ENCODE measurements around the gene MAP3K7CL. TPM values are rescaled to one million over a fixed set of nuclear protein-coding genes. Genes with fewer than 3 reads are reported as not detected.

MAP3K7CL gene
- total and polyA plus RNA-seq, 4 donors: 1.4 to 3.5 (median 3.1) TPM

GRCh38 chr21:29182691-29183092, 52.2 kb downstream of the MAP3K7CL start:
- H3K9me3 ChIP-seq (ENCODE audit: control insufficient read depth in 4 of 4, low read length in 3 of 4): no peaks in the 10 kb centered on the region
- H3K4me1 ChIP-seq (ENCODE audit: control insufficient read depth in 4 of 4, insufficient read depth in 4 of 4, low read length in 3 of 4): peaks cover 13 to 69% (median 21%) of the 10 kb centered on the region in 4 donors
- no peaks in the 10 kb centered on the region for H3K36me3 ChIP-seq (ENCODE audit: control insufficient read depth in 4 of 4, insufficient read depth in 3 of 4, low read depth in 1 of 4, low read length in 3 of 4)
- DNase-seq (ENCODE audit: low spot score): no peak
- WGBS: 18% methylated on average over 4 of the region's 4 CpGs
- TF ChIP-seq YY1 (IDR thresholded peaks at IDR 0.05) (peak; percentile 13), HNF4G (IDR thresholded peaks at IDR 0.05) (no peak), RXRA (IDR thresholded peaks at IDR 0.05) (peak in 1 of 2 donors; percentile 15), HNF4A (conservative IDR thresholded peaks at IDR 0.05) (peak in 1 of 2 donors; percentile 23)
- peak overlapping the region; percentile 63 to 95 for H3K9ac ChIP-seq (ENCODE audit: low read depth in 1 of 2, low read length in 2 of 2)
- H3K4me3 ChIP-seq (ENCODE audit: low read depth in 1 of 3, low read length in 3 of 3): peak overlapping the region in 2 of 3 donors; percentile 31 to 37
- peak overlapping the region; percentile 91 to 98 for H3K27ac ChIP-seq (ENCODE audit: low read depth in 1 of 2, low read length in 2 of 2)
- H3K27me3 ChIP-seq (ENCODE audit: control insufficient read depth in 4 of 4, insufficient read depth in 4 of 4, low read length in 3 of 4): no peaks in the 10 kb centered on the region

GRCh38 chr21:29184037-29184436, 53.6 kb downstream of the MAP3K7CL start:
- H3K9me3 ChIP-seq (ENCODE audit: control insufficient read depth in 4 of 4, low read length in 3 of 4): no peaks in the 10 kb centered on the region
- no peaks in the 10 kb centered on the region for H3K27me3 ChIP-seq (ENCODE audit: control insufficient read depth in 4 of 4, insufficient read depth in 4 of 4, low read length in 3 of 4)
- WGBS: 15% methylated on average over 1 of the region's 1 CpG
- no peak for DNase-seq (ENCODE audit: low spot score)
- H3K4me1 ChIP-seq (ENCODE audit: control insufficient read depth in 4 of 4, insufficient read depth in 4 of 4, low read length in 3 of 4): peaks cover 9 to 69% (median 19%) of the 10 kb centered on the region in 4 donors
- peak overlapping the region in 1 of 2 donors; percentile 23 for H3K9ac ChIP-seq (ENCODE audit: low read depth in 1 of 2, low read length in 2 of 2)
- TF ChIP-seq RAD21 (IDR thresholded peaks at IDR 0.05) (peak in 1 of 2 donors; percentile 34), FOXA2 (IDR thresholded peaks at IDR 0.05) (no peak), GABPA (IDR thresholded peaks at IDR 0.05 in 1 of 2, conservative IDR thresholded peaks at IDR 0.05 in 1 of 2) (no peak), ZBTB33 (IDR thresholded peaks at IDR 0.05) (no peak), TAF1 (conservative IDR thresholded peaks at IDR 0.05) (no peak), SP1 (IDR thresholded peaks at IDR 0.05) (peak; percentile 79), HNF4G (IDR thresholded peaks at IDR 0.05) (no peak), NR2F2 (IDR thresholded peaks at IDR 0.05) (no peak), EGR1 (IDR thresholded peaks at IDR 0.05; ENCODE audit: low read depth in 2 of 2) (no peak), ATF3 (IDR thresholded peaks at IDR 0.05) (no peak), JUND (IDR thresholded peaks at IDR 0.05) (no peak), RXRA (IDR thresholded peaks at IDR 0.05) (peak; percentile 86 to 92), REST (IDR thresholded peaks at IDR 0.05) (peak; percentile 28), FOXA1 (IDR thresholded peaks at IDR 0.05) (no peak), HNF4A (conservative IDR thresholded peaks at IDR 0.05) (peak in 1 of 2 donors; percentile 32), CTCF (IDR thresholded peaks at IDR 0.05; ENCODE audit: low read depth, low read length, missing input control) (no peak), YY1 (IDR thresholded peaks at IDR 0.05) (peak; percentile 69), MAX (IDR thresholded peaks at IDR 0.05) (no peak)
- H3K4me3 ChIP-seq (ENCODE audit: low read depth in 1 of 3, low read length in 3 of 3): no peak overlapping the region
- H3K27ac ChIP-seq (ENCODE audit: low read depth in 1 of 2, low read length in 2 of 2): peak overlapping the region; percentile 91 to 98
- no peaks in the 10 kb centered on the region for H3K36me3 ChIP-seq (ENCODE audit: control insufficient read depth in 4 of 4, insufficient read depth in 3 of 4, low read depth in 1 of 4, low read length in 3 of 4)
